T1000 (cell line): ENCODE data around the gene NUTM1.
"Not testable (repeated sequence)": the region's sequence is repeated elsewhere in the genome, so short reads cannot be mapped to it uniquely, and the experiment has no call there.

Source experiments
- DNase-seq: peaks from one replicate; lab custom pipeline; 2025; ENCODE audit warnings: mixed read lengths; lab: John Stamatoyannopoulos, UW

The NUTM1 gene

GRCh38 chr15:34362047-34362773, 19.1 kb downstream of the NUTM1 start:
- no peak for DNase-seq

- DNase-seq = no peak
These were observed 20.9 kb downstream of the NUTM1 start for GRCh38 chr15:34364041-34364440.

GRCh38 chr15:34365091-34365825, 22.1 kb downstream of the NUTM1 start:
- DNase-seq = no peak

- no peak for DNase-seq
These were observed 22.7 kb downstream of the NUTM1 start for GRCh38 chr15:34365836-34366235.

GRCh38 chr15:34366271-34367065, 23.4 kb downstream of the NUTM1 start:
- DNase-seq = no peak

- peak; percentile 75 for DNase-seq
These were observed 24.3 kb downstream of the NUTM1 start, which contains the start of gene LPCAT4 for GRCh38 chr15:34367101-34368081. Gene LPCAT4 (minus strand): TSS chr15:34367196. CDS start chr15:34367100, 96 bp downstream.

- DNase-seq = no peak
These were observed 27.0 kb downstream of the NUTM1 start for GRCh38 chr15:34370129-34370528.

GRCh38 chr15:34370643-34371042, 27.5 kb downstream of the NUTM1 start:
- DNase-seq = no peak

GRCh38 chr15:34373951-34374350, 30.8 kb downstream of the NUTM1 start:
- DNase-seq = no peak

- no peak for DNase-seq
These were observed 31.7 kb downstream of the NUTM1 start for GRCh38 chr15:34374816-34375215.

GRCh38 chr15:34375541-34375940, 32.4 kb downstream of the NUTM1 start:
- not testable (repeated sequence) for DNase-seq

GRCh38 chr15:34376856-34377255, 33.7 kb downstream of the NUTM1 start:
- no peak for DNase-seq

GRCh38 chr15:34380491-34380890, 37.4 kb downstream of the NUTM1 start:
- DNase-seq = not testable (repeated sequence)

GRCh38 chr15:34381829-34382521, 38.9 kb downstream of the NUTM1 start:
- not testable (repeated sequence) for DNase-seq

GRCh38 chr15:34389594-34390086, 46.5 kb downstream of the NUTM1 start:
- not testable (repeated sequence) for DNase-seq

- not testable (repeated sequence) for DNase-seq
These were observed 49.9 kb downstream of the NUTM1 start for GRCh38 chr15:34392981-34393380.

GRCh38 chr15:34397637-34398259, 54.6 kb downstream of the NUTM1 start:
- not testable (repeated sequence) for DNase-seq

- DNase-seq = not testable (repeated sequence)
These were observed 60.1 kb downstream of the NUTM1 start for GRCh38 chr15:34403160-34403598.

- not testable (repeated sequence) for DNase-seq
These were observed 60.8 kb downstream of the NUTM1 start for GRCh38 chr15:34403899-34404298.
